ENCODE measurements around the gene PDZD8. TPM values are rescaled to one million over a fixed set of nuclear protein-coding genes. Genes with fewer than 3 reads are reported as not detected.

Gene PDZD8
- polyA plus RNA-seq, 3 donors: 39.7 to 46.1 (median 41.1) TPM

DNA sequence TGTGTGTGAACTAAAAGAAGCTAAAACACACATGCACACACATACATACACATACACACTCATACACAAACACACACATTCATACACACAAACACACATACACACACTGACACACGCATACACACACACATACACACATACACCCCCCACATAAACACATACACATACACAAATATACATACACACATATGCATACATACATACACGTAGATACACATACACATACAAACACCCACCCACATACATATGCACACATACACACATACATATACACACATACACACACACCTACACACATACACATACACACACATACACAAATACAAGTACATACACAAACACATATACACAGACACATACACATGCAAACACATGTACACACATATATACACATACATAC lies 106.3 kb downstream of the PDZD8 start:
- no peak for DNase-seq (ENCODE audit: extremely low read depth in 1 of 11, low read depth in 9 of 11, low spot score in 4 of 11)

GRCh38 chr10:117268258-117268657 lies 107.0 kb downstream of the PDZD8 start:
- no peak for DNase-seq (ENCODE audit: extremely low read depth in 1 of 11, low read depth in 9 of 11, low spot score in 4 of 11)

- DNase-seq (ENCODE audit: extremely low read depth in 1 of 11, low read depth in 9 of 11, low spot score in 4 of 11): no peak
Measured at GRCh38 chr10:117266812-117267211, 108.4 kb downstream of the PDZD8 start.

- DNase-seq (ENCODE audit: extremely low read depth in 1 of 11, low read depth in 9 of 11, low spot score in 4 of 11): no peak
Measured at GRCh38 chr10:117266400-117266799, 108.8 kb downstream of the PDZD8 start.

DNA sequence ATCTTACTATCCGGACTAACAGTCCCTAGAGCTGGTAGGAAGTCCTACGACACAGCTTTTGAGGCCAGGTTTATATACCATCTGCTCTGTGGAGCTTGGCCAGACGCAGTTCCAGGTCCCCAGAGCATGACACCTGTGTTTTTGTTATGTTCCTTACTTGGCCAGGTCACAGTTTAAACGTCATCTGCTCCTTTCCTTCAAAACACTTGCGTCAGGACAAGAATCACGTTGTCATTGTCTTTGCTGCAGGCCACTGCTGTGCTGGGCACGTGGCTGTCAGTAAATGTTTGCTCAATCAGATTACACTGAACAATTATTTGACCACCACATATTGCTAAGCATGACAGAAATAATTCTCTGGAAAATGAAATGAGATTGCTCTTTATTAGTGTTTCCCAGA lies 110.5 kb downstream of the PDZD8 start:
- DNase-seq (ENCODE audit: extremely low read depth in 1 of 11, low read depth in 9 of 11, low spot score in 4 of 11): no peak

GRCh38 chr10:117262903-117263293 lies 112.3 kb downstream of the PDZD8 start:
- DNase-seq (ENCODE audit: extremely low read depth in 1 of 11, low read depth in 9 of 11, low spot score in 4 of 11): no peak

DNA sequence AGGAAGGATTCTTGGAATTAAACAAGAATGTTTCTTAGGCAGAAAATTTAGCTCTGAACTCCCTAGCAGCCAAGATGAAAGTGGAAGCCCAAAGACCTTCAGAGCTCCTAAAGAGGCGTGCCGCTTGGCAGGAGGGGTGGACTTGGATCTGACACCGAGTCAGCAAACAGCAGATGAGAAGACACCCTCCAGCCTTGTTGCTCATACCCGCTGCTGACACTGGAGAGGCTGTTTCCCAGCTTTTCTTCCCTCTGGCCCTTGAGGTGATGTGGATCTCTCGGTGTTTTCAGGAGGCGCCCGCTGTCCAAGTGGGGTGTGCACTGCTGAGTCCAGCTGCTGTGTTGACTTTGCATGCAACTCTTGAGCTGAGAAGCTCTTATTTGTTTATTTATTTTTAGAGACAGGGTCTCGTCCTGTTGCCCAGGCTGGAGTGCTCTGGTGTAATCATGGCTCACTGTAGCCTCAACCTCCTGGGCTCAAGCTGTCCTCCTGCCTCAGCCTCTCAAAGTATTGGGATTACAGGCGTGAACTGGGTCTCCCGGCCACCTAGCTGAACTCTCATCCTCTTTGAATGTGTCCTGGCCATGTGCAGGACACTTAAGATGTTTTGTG lies 112.8 kb downstream of the PDZD8 start:
- DNase-seq (ENCODE audit: extremely low read depth in 1 of 11, low read depth in 9 of 11, low spot score in 4 of 11): no peak

GRCh38 chr10:117261501-117261900 lies 113.7 kb downstream of the PDZD8 start:
- DNase-seq (ENCODE audit: extremely low read depth in 1 of 11, low read depth in 9 of 11, low spot score in 4 of 11): no peak

DNA sequence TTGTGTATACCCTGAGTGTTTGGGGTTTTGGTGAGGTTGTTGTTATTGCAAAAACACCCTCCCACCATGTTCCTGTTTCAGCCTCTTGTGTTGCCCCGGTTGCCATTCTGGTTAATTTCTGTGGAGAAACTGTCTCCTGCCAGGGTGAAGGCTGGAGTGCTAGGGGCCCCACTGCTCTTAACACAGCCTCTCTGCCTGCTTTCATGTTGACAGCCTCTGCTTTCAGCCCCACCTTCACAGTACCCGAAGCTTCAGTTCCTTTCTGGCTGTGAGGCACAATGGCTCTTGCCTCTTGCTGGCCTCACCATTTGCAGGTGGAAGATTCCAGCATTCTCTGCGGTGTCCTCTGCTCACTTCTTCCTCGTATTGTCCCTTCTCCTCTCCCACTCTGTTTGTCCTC lies 115.2 kb downstream of the PDZD8 start:
- DNase-seq (ENCODE audit: extremely low read depth in 1 of 11, low read depth in 9 of 11, low spot score in 4 of 11): no peak

DNA sequence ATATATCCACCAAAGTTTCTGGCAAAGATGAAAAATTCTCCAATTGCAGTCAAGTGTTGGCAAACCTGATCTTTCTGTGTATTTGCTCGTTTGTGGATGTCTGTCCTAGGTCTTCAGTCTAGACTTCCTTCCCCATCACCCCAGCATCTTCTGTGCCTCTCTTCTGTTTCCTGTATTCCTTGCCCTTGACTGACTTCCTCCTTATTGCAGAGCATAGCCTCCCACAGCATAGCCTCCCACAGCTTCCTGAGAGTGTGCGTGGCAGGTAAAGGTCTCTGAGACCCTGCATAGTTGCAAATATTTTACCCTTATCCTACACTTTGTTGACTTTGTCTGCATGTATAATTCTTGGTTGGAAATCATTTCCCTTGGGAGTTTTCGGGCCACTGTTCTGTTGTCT lies 116.0 kb downstream of the PDZD8 start:
- no peak for DNase-seq (ENCODE audit: extremely low read depth in 1 of 11, low read depth in 9 of 11, low spot score in 4 of 11)

GRCh38 chr10:117257721-117258120 lies 117.5 kb downstream of the PDZD8 start:
- DNase-seq (ENCODE audit: extremely low read depth in 1 of 11, low read depth in 9 of 11, low spot score in 4 of 11): no peak

GRCh38 chr10:117256910-117257309 lies 118.3 kb downstream of the PDZD8 start:
- no peak for DNase-seq (ENCODE audit: extremely low read depth in 1 of 11, low read depth in 9 of 11, low spot score in 4 of 11)

DNA sequence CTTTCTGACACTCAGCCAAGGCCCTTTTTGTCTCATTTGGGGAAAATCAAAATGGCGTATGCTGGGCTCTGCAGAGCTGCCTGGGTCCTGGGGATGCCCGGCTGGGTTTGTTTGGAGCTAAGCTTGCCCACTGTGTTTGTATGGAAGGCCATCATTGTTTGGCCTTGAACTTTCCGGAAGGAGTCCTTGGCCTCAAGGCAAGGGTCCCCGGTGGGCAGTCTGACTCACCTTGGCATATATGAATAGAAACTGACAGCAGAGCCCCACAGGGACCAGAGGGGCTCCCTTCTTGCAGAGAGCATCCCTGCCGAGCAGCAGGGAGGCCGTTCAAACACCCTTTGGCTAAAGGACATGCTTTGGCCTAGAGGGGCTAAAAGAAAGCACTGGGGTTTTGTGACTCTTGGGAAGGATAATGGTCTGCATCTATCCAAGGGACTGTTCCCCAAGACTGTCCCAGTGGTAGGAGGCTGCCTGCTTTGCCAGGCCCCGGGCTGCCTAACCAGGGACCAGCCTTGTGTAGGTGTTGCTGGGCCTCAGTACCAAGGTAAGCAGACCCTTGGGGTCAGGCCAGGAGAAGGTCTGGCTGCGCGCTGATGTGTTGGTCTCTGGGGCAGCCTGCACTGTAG lies 119.3 kb downstream of the PDZD8 start:
- DNase-seq (ENCODE audit: extremely low read depth in 1 of 11, low read depth in 9 of 11, low spot score in 4 of 11): no peak

DNA sequence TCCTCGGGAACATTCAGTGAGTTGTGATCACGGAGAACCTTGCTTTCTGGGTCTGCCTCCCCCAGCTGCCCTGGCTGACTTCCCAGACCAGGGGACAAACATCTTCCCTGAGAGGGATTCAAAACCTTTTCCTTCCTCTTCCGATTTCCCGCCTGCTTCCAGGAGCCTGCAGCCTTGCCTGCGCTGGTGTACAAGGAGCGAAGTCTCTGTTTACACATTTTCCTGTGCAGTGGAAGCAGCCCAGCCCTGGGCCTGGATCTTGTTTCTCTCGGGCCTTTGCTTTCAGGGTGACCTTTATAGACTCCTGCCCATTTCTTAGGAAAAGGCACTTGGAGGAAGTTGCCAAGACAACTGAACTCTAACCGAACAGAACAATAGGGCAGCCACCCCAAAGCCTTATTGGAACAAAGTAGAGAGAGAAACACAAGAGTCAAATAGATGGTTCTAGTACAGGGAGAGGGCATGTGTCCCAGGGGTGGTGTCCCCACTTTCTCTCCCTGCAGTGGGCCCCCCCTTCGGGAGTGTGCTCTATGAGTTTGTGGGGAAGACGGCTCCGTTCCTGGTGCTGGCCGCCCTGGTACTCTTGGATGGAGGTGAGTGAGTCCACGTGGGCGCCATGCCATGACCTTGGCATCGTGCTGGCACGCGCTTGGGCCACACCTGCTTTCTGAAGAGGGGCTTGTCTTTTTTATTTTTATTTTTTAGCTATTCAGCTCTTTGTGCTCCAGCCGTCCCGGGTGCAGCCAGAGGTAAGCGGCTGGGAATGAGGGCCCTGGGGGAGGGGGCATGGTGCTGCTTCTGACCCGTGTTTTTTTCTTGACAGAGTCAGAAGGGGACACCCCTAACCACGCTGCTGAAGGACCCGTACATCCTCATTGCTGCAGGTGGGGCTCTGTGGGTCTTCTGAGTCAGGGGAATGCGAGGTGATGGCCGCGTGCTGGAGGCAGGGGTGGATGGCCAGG lies 120.2 kb downstream of the PDZD8 start:
- no peak for DNase-seq (ENCODE audit: extremely low read depth in 1 of 11, low read depth in 9 of 11, low spot score in 4 of 11)

- no peak for DNase-seq (ENCODE audit: extremely low read depth in 1 of 11, low read depth in 9 of 11, low spot score in 4 of 11)
Measured at GRCh38 chr10:117254338-117254737, 120.9 kb downstream of the PDZD8 start.

GRCh38 chr10:117253908-117254307 lies 121.3 kb downstream of the PDZD8 start:
- DNase-seq (ENCODE audit: extremely low read depth in 1 of 11, low read depth in 9 of 11, low spot score in 4 of 11): no peak

DNA sequence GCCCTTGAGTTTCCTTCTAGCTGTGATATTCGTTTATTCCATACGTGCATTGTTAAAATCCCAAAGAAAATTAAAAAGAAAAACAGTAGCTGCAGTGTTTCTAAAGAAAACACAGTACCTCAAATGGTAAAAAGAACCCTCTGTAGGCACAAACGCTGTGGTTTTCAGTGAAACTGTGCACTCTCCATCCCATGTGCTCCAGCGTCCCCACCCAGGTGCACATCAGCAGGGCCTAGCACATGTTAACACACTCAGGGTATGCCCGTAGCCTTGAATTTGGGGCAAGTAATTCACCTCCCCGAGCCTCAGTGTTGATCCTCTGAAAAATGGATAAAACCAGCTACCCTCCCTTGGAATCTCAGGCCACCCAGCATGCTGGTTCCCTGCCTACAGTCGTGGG lies 124.8 kb downstream of the PDZD8 start:
- DNase-seq (ENCODE audit: extremely low read depth in 1 of 11, low read depth in 9 of 11, low spot score in 4 of 11): no peak

GRCh38 chr10:117249493-117250093 lies 125.6 kb downstream of the PDZD8 start:
- no peak for DNase-seq (ENCODE audit: extremely low read depth in 1 of 11, low read depth in 9 of 11, low spot score in 4 of 11)

GRCh38 chr10:117248750-117249465 lies 126.3 kb downstream of the PDZD8 start:
- no peak for DNase-seq (ENCODE audit: extremely low read depth in 1 of 11, low read depth in 9 of 11, low spot score in 4 of 11)
